GM18507 (cell line): ENCODE data around the gene DMAP1.

Source experiments
- DNase-seq: peaks from one replicate; pipeline ENCODE4 v3.0.0; 2011; ENCODE audit warnings: low read depth; ENCODE audit not compliant: insufficient read length; ENCODE audit errors: extremely low spot score
- FAIRE-seq: peaks from 2 replicates; lab custom pipeline; 2011; peaks lifted over from hg19 to GRCh38; lab: Jason Lieb, UNC

The DMAP1 gene

DNA sequence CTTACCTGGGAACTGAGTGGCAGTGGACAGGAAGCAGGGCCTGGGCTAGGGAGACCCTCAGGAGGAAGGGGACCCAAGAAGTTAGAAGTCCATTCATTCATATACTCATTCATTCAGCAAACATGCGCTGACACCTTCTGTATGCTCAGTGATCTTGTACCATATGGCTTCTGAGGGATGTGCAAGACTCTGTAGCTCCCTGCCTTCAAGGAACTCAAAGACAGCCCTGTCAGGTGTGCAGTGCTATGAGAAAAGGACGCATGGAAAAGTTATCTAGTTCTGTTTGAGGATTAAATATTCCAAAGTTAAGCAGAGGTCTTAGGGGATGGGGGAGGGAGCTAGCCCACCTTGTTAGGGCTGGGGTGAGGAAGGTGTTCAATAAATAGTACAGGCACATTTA is 12.5 kb downstream of the DMAP1 start:
- no peak for FAIRE-seq

DNA sequence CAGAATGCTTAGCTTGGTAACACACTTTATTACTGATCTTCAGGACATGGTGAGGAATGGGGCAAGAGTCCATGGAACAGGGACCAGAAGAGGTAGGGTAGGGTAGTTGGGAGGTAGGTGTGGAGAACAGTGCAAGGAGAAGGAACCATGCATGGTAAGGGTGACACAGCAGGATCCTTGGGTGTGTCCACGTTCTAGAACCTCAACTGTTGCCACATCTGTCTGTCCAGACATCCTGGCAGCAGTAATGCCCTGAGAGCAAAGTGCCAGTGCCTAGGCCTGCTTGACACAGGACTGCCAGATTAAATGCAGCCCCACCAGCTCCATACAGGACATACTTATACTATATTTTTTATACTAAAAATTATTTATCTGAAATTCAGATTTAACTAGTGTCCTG is 13.9 kb downstream of the DMAP1 start:
- FAIRE-seq (no peak), DNase-seq (no peak)

More for the DNA sequence above, 12.5 kb downstream of the DMAP1 start:
- DNase-seq, result no peak

DNA sequence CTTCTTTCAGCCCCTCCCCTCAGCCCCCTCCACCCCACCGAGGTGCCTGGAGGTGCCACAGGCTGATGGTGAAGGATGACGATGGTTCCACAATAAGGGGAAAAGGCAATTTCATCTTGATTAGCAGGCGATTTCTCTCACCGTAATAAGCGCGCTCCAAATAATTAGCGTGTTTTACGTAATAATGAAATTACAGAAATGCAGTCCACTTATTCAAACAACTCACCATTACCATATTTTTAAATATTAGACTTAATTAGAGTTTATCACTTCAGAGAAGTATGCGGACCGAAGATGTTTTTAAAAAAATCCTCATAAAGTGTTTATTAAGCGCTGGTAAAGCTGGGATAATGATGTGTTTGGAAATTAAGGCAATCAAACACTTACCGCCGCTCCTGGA is 14.9 kb downstream of the DMAP1 start:
- FAIRE-seq (no peak), DNase-seq (no peak)

DNA sequence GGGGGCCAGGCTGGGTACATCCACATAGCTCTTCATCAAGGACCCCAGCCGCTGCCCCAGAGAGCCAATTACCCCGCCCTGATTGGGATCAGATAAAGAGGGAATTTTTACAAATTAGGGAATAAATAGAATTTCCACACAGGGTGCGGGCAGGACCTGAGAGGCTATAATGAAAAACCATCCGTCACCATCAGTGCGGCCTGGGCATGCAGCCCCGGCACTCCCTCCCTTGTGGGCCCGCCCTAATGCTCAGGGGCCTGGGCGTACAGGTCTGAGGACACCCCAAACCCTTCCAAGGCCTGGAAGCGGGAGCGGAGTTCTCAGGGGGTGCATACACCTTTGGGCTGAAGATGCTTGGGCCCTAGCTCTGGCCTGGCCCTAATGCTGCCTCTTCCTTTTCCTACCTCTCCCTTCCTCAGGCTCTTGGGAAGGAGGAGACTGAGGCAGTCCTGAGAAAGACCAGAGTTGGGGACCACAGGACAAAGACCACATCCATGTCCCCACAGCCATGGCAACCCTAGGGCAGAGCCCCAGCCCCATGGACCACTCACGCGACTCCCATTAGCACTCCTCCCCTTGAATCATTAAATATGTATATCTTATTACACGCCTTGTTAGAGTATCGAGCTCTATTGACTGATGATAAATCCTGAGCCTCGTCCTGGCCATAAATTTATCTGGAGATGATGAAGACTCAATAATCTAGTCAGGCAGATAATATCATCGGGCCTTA is 16.3 kb downstream of the DMAP1 start:
- FAIRE-seq, result no peak
- DNase-seq, result no peak

- FAIRE-seq, result no peak
Observed at GRCh38 chr1:44230796-44231195, 17.5 kb downstream of the DMAP1 start.

DNA sequence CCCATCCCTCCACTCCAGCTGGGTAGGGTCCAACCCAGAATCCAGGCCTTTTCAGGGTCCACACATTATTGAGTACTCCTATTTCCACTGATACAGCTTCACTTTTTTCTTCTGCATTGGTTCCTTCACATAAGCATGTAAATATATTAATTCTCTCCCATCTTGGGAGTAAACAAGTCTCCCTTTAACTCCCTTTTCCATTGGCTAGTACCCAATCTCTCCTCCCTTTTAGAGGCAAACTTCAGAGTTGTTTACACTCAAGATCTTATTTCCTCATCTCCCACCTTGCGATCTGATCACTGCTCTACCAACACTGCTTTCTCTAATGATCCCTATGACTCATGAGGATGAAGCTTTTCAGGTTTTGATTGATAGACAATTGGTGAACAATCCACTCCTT is 20.3 kb downstream of the DMAP1 start:
- FAIRE-seq (no peak), DNase-seq (no peak)

More at GRCh38 chr1:44230796-44231195, 17.5 kb downstream of the DMAP1 start:
- no peak for DNase-seq

GRCh38 chr1:44235808-44236207 is 22.5 kb downstream of the DMAP1 start:
- DNase-seq (no peak), FAIRE-seq (no peak)

- FAIRE-seq, result no peak
- DNase-seq, result no peak
Observed at GRCh38 chr1:44236490-44237272, 23.4 kb downstream of the DMAP1 start.

GRCh38 chr1:44237721-44238457 is 24.6 kb downstream of the DMAP1 start:
- peak; percentile 17 for DNase-seq

GRCh38 chr1:44238660-44239059 is 25.4 kb downstream of the DMAP1 start:
- DNase-seq (no peak), FAIRE-seq (no peak)

More at GRCh38 chr1:44237721-44238457, 24.6 kb downstream of the DMAP1 start:
- FAIRE-seq, result no peak

- DNase-seq (no peak), FAIRE-seq (no peak)
Observed at GRCh38 chr1:44239331-44239960, 26.2 kb downstream of the DMAP1 start.

GRCh38 chr1:44239961-44240371 is 26.7 kb downstream of the DMAP1 start:
- DNase-seq (no peak), FAIRE-seq (no peak)

- DNase-seq, result no peak
Observed at GRCh38 chr1:44240802-44241671, 27.8 kb downstream of the DMAP1 start.

DNA sequence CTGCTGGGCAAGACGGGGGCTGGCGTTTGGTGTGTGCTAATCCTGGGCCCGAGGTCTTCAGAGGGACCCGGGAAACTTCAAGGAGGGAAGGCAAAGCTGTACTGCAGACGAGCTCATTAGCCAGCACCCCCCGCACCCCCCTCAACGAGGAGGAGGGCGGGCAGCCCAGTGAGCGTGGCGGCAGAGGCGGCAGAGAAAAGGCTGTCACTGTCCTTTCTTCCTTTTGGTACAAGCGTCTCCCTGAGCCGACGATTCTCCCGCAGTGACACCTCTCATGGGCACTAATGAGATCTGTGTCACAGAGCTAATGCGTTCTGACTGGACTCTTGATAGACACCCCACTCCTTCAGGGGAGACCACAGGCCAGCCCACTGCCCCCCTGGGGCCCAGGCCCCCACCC is 29.5 kb downstream of the DMAP1 start:
- FAIRE-seq, result no peak
- DNase-seq, result no peak

More at GRCh38 chr1:44240802-44241671, 27.8 kb downstream of the DMAP1 start:
- FAIRE-seq, result no peak

DNA sequence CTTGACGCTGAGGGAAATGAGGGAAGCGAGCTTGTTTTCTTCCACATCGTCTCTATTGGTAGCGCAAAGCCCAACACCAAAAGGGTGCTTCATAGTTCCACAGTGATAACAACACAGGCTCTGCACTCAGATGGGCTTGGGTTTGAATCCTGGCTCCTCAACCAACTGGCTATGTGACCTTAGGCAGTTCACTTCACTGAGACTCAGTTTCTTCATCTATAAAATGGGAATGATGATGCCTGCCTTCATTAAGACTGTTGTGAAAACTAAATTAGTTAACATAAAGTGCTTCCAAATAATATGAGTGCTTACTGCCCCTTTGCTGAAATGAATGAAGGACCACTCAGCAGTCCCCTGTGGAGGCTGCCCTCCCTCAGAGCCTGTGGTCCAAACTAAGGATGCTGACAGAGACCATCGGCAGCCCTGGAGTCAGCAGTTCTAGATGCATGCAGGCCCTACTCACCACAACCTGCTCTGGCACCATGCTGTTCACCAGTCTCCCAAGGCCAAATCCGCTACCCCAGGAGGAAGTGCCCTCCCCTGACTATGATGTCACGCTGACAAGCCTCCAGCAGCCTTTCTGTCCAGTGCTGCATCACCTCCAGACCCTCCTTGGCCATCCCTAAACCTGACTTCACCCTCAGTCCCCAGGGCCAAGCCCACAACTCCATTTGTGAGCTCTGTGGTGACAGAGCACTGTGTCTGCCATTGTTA is 30.7 kb downstream of the DMAP1 start:
- DNase-seq (no peak), FAIRE-seq (no peak)

DNA sequence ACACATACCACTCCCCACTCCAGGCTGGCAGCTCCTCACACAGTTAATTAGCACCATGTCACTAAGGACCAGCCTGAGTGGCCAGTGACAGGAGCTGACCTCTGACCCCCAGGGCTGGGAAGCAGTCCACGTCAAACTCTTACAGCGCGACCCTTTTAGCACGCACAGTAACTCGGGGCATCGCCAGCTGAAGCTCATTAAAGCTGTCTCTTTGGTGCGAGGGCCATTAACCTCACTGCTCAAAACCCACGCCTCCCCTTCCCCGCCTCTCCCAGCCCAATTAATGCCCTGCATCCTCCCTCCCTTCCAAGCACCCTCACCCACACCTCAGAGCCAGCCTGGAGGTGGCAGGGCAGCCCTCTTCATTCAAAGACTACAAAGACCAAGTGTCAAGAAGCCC is 31.7 kb downstream of the DMAP1 start:
- FAIRE-seq (no peak), DNase-seq (no peak)

- DNase-seq, result no peak
- no peak for FAIRE-seq
Observed at GRCh38 chr1:44246806-44247205, 33.5 kb downstream of the DMAP1 start.

DNA sequence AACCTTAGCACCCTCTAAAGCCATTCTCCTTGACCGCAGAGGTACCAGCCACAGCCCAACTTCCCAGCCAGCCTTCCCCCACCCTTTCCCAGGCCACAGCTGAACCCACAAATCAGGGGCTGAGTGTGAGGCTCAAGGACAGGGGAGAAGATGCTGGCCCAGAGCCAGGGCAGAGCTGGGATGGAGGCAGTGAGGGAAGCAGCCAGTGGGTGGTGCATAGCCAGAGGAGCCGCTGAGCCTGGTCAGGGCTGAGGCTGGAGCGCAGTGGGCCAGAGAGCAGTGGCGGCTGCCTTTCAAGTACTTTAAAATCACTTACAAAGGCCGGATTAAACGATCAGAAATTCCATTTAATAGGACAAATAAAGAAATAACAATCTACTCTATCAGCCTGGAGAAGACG is 36.3 kb downstream of the DMAP1 start:
- no peak for FAIRE-seq
- no peak for DNase-seq
